GM23248 (cell line): Measurements from ENCODE around the gene GAB2. TPM values are rescaled to one million over a fixed set of nuclear protein-coding genes. Genes with fewer than 3 reads are reported as not detected.

ENCODE experiments used
- DNase-seq: peaks from one replicate; pipeline ENCODE4 v3.0.0-alpha.2; 2015
- H2AFZ ChIP-seq: fragments of 200-600 bp; sonication (generic); 2 replicates; pipeline ENCODE4 v1.6.1; 2016; ENCODE audit warnings: antibody characterized with exemption
- H3F3A ChIP-seq: fragments of 200-600 bp; sonication (generic); 2 replicates; pipeline ENCODE4 v1.6.1; 2016; ENCODE audit warnings: mild to moderate bottlenecking, antibody characterized with exemption, mixed run types; ENCODE audit not compliant: insufficient read depth
- H3K27ac ChIP-seq: fragments of 200-600 bp; sonication (generic); 2 replicates; pipeline ENCODE4 v1.5.1; 2016; ENCODE audit warnings: mild to moderate bottlenecking
- H3K27me3 ChIP-seq: fragments of 200-600 bp; sonication (generic); replicated peaks from 2 replicates; pipeline ENCODE4 v1.6.1; 2016; ENCODE audit warnings: mild to moderate bottlenecking; ENCODE audit not compliant: insufficient read depth
- H3K36me3 ChIP-seq: fragments of 200-600 bp; sonication (generic); 2 replicates; pipeline ENCODE4 v1.6.1; 2016; ENCODE audit warnings: low read depth, mild to moderate bottlenecking
- H3K4me1 ChIP-seq: fragments of 200-600 bp; sonication (generic); 2 replicates; pipeline ENCODE4 v1.6.1; 2016; ENCODE audit warnings: mild to moderate bottlenecking; ENCODE audit not compliant: insufficient read depth
- H3K4me2 ChIP-seq: fragments of 200-600 bp; sonication (generic); one replicate; pipeline ENCODE4 v1.6.1; 2016; ENCODE audit warnings: mild to moderate bottlenecking; ENCODE audit not compliant: unreplicated experiment
- H3K4me3 ChIP-seq: fragments of 200-600 bp; sonication (generic); 2 replicates; pipeline ENCODE4 v1.5.1; 2016; ENCODE audit warnings: mild to moderate bottlenecking
- H3K79me2 ChIP-seq: fragments of 200-600 bp; sonication (generic); 2 replicates; pipeline ENCODE4 v1.6.1; 2016; ENCODE audit warnings: mild to moderate bottlenecking; ENCODE audit not compliant: insufficient read depth
- H3K9ac ChIP-seq: fragments of 200-600 bp; sonication (generic); 2 replicates; pipeline ENCODE4 v1.6.1; 2016; ENCODE audit warnings: mild to moderate bottlenecking
- H3K9me2 ChIP-seq: fragments of 200-600 bp; sonication (generic); 2 replicates; pipeline ENCODE4 v1.6.1; 2016; ENCODE audit warnings: mixed run types, mild to moderate bottlenecking, moderate library complexity; ENCODE audit not compliant: insufficient read depth
- H3K9me3 ChIP-seq: fragments of 200-600 bp; sonication (generic); one replicate; pipeline ENCODE4 v1.6.1; 2017; ENCODE audit warnings: low read depth
- H4K20me1 ChIP-seq: fragments of 200-600 bp; sonication (generic); 2 replicates; pipeline ENCODE4 v1.6.0; 2016; ENCODE audit not compliant: insufficient read depth
- EZH2 ChIP-seq: fragments of 200-600 bp; sonication (generic); IDR thresholded peaks from 2 replicates; pipeline ENCODE4 v1.6.1; 2018; ENCODE audit warnings: antibody characterized with exemption, mild to moderate bottlenecking; ENCODE audit not compliant: insufficient read depth, poor library complexity, severe bottlenecking
- EZH2phosphoT487 ChIP-seq: fragments of 200-600 bp; sonication (generic); IDR thresholded peaks from 2 replicates; pipeline ENCODE4 v1.6.1; 2018; ENCODE audit warnings: antibody characterized with exemption, moderate library complexity, mild to moderate bottlenecking, low read depth; ENCODE audit not compliant: insufficient read depth
- WGBS, 2 experiments: methylation state at CpG; one replicate each; pipeline ENCODE4 v1.1.6; 2015 to 2017; ENCODE audit warnings: low lambda C conversion rate in 2 of 2, low coverage in 1 of 2; ENCODE audit errors: missing lambda C conversion rate in 2 of 2; 5-methylcytosine and 5-hydroxymethylcytosine counted together
- in situ Hi-C: fragments of 300-500 bp; cut with MboI; formaldehyde crosslinking; loops from 2 replicates; pipeline ENCODE4 v1.15.0; 2020
- polyA plus RNA-seq: library from polyadenylated mRNA; unstranded; fragments of >200 nt; fragmentation: Nextera tagmentation; extraction: Ambion mirVana; gene quantifications from 2 replicates; pipeline ENCODE4 v1.2.1, GENCODE V29; 2016
- total RNA-seq: library from RNA; depleted of rRNA; stranded (reverse); fragments of >200 nt; shearing (Covaris generic); gene quantifications from 2 replicates; pipeline ENCODE4 v1.2.3, GENCODE V29; 2014

Gene GAB2
- total and polyA plus RNA-seq, 2 experiments from 2014 or later = 1.8 to 12.2 TPM

DNA sequence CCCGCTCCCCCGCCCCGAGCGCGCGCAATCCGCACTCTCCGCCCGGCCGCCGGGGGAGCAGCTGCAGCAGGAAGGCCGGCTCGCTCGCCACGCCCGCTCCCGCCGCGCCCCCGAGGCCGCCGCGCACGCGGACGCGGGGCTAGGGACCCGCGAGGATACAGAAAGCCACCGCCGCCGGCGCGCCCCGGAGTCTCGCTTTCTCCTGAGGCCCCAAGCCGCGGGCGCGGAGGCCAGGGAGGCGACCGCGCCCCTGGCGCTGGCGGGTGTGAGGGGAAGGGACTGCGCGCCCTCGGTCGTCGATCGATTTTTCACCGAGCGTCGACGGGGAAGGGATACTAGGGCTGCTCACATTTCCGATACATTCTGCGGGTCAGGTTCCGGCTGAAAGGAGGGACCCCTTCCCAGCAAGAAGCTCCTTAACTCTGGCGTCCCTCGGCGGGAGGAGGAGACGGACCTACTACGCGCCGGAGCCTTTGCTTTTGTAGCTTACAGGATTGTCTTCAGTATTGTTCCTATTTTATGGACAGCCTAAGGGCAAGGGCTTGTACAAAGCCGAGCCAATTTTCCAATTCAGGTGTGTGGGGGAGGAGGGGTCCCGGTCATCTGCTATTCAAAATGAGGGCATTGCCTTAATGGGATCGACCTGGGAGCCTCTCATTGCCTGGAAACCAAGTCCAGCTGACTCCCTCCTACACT is 416 bp upstream of the GAB2 start:
- Histone ChIP-seq H3K4me2 (peak overlapping the region; percentile 80), H3K36me3 (no peaks in the 10 kb centered on the region), H3K9me3 (no peaks in the 10 kb centered on the region), H3F3A (peaks cover 42% of the 10 kb centered on the region), H2AFZ (peak overlapping the region; percentile 81), H3K79me2 (peaks cover 15% of the 10 kb centered on the region; the same call in 1 of the 2 replicates), H3K27me3 (no peaks in the 10 kb centered on the region), H3K4me3 (peak overlapping the region; percentile 82), H3K9ac (peak overlapping the region; percentile 84), H3K9me2 (no peaks in the 10 kb centered on the region), H4K20me1 (no peaks in the 10 kb centered on the region), H3K4me1 (peaks cover 29% of the 10 kb centered on the region), H3K27ac (peak overlapping the region; percentile 78)
- 3 to 4% methylated on average over 42 to 45 of the region's 68 CpGs for WGBS, 2 experiments
- peak; percentile 92 for DNase-seq
- in situ Hi-C loops = loop anchor here (10.0 kb wide), 1 partner anchor 147 kb away; no protein-coding TSS in a partner anchor
- TF ChIP-seq EZH2 = no peak
- TF ChIP-seq EZH2phosphoT487 = no peak

- H2AFZ ChIP-seq = peak overlapping the region; percentile 88
- in situ Hi-C loops = loop anchor here (10.0 kb wide), 1 partner anchor 148 kb away; no protein-coding TSS in a partner anchor
Measured at GRCh38 chr11:78416285-78417174, 1.1 kb downstream of the GAB2 start.

DNA sequence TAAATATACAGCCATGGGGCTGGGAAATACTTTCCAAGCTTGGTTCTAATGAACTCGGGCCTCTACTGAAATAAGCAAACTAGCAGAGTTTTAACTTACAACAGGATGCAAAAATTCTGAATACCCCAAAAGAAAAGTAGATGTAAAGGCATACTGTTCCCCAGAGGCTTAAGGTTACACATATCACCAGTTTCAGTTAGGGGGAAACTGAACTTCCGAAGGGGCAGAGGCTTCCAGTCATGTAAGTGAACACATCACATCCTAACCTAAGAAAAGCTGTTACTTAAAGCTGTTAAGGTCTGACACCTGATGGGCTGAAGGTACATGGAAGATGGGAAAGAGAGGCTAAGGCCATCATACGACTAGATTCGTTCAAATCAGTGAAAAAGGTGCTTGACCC is 2.3 kb downstream of the GAB2 start:
- H3K4me1 ChIP-seq = peaks cover 20% of the 10 kb centered on the region
- H3K79me2 ChIP-seq = peaks cover 33% of the 10 kb centered on the region
- H3K4me2 ChIP-seq = no peak overlapping the region
- TF ChIP-seq EZH2phosphoT487 (no peak), EZH2 (no peak)
- H4K20me1 ChIP-seq = no peaks in the 10 kb centered on the region
- no peak overlapping the region for H3K27ac ChIP-seq
- WGBS, 2 experiments = 77 to 81% methylated on average over 4 of the region's 4 CpGs
- no peaks in the 10 kb centered on the region for H3K9me3 ChIP-seq
- H3K9me2 ChIP-seq = no peaks in the 10 kb centered on the region
- H3K36me3 ChIP-seq = no peaks in the 10 kb centered on the region
- H3K27me3 ChIP-seq = no peaks in the 10 kb centered on the region
- in situ Hi-C loops = loop anchor here (10.0 kb wide), 1 partner anchor 149 kb away; no protein-coding TSS in a partner anchor
- H2AFZ ChIP-seq = no peak overlapping the region
- H3K9ac ChIP-seq = no peak overlapping the region
- no peak for DNase-seq
- no peak overlapping the region for H3K4me3 ChIP-seq
- peaks cover 34% of the 10 kb centered on the region for H3F3A ChIP-seq

More at GRCh38 chr11:78416285-78417174, 1.1 kb downstream of the GAB2 start:
- Histone ChIP-seq H3K27me3 (no peaks in the 10 kb centered on the region), H3K9ac (peak overlapping the region; percentile 90), H3K4me3 (peak overlapping the region; percentile 82), H4K20me1 (no peaks in the 10 kb centered on the region), H3K9me2 (no peaks in the 10 kb centered on the region), H3K27ac (peak overlapping the region; percentile 96), H3K36me3 (no peaks in the 10 kb centered on the region), H3K79me2 (peaks cover 21% of the 10 kb centered on the region; the same call in 1 of the 2 replicates), H3K4me1 (peaks cover 29% of the 10 kb centered on the region), H3K4me2 (peak overlapping the region; percentile 80), H3F3A (peaks cover 42% of the 10 kb centered on the region), H3K9me3 (no peaks in the 10 kb centered on the region)
- DNase-seq = peak; percentile 96
- no peak for TF ChIP-seq EZH2phosphoT487
- TF ChIP-seq EZH2 = no peak
- WGBS, 2 experiments = 1% methylated on average over 34 to 38 of the region's 38 CpGs

- in situ Hi-C loops = loop anchor here (10.0 kb wide), 1 partner anchor 150 kb away; no protein-coding TSS in a partner anchor
- H3K27ac ChIP-seq = no peak overlapping the region
- no peaks in the 10 kb centered on the region for H3K9me2 ChIP-seq
- no peak overlapping the region for H3K4me2 ChIP-seq
- DNase-seq = peak; percentile 66
- H3K4me1 ChIP-seq = peaks cover 12% of the 10 kb centered on the region
- 84 to 88% methylated on average over 14 of the region's 14 CpGs for WGBS, 2 experiments
- peaks cover 27% of the 10 kb centered on the region for H3F3A ChIP-seq
- no peaks in the 10 kb centered on the region for H3K9me3 ChIP-seq
- H3K36me3 ChIP-seq = no peaks in the 10 kb centered on the region
- H2AFZ ChIP-seq = no peak overlapping the region
- H3K4me3 ChIP-seq = no peak overlapping the region
- no peaks in the 10 kb centered on the region for H3K27me3 ChIP-seq
- TF ChIP-seq EZH2 (no peak), EZH2phosphoT487 (no peak)
- H3K79me2 ChIP-seq = peaks cover 36% of the 10 kb centered on the region
- H4K20me1 ChIP-seq = no peaks in the 10 kb centered on the region
- no peak overlapping the region for H3K9ac ChIP-seq
Measured at GRCh38 chr11:78414321-78415051, 3.1 kb downstream of the GAB2 start.
